Loucy (cell line): ENCODE results near the gene PIGQ.

Source experiments
- H2AFZ ChIP-seq: fragments of 200-600 bp; sonication (generic); 2 replicates; pipeline ENCODE4 v1.6.0; 2016; ENCODE audit warnings: antibody characterized with exemption, mild to moderate bottlenecking, low read length, moderate library complexity
- H3F3A ChIP-seq: fragments of 200-600 bp; 2 replicates; pipeline ENCODE4 v1.6.0; 2016; ENCODE audit warnings: antibody characterized with exemption, low read depth, mild to moderate bottlenecking
- H3K27me3 ChIP-seq: fragments of 200-600 bp; sonication (generic); 2 replicates; pipeline ENCODE4 v1.6.1; 2014; ENCODE audit warnings: low read length, mild to moderate bottlenecking; ENCODE audit not compliant: insufficient read depth, poor library complexity, severe bottlenecking
- H3K36me3 ChIP-seq: fragments of 200-600 bp; sonication (generic); 2 replicates; pipeline ENCODE4 v1.6.1; 2016; ENCODE audit warnings: low read length; ENCODE audit not compliant: insufficient read depth
- H3K4me1 ChIP-seq: fragments of 200-600 bp; sonication (generic); 2 replicates; pipeline ENCODE4 v1.5.1; 2014; ENCODE audit warnings: low read length, mild to moderate bottlenecking; ENCODE audit not compliant: insufficient read depth, poor library complexity, severe bottlenecking
- H3K4me2 ChIP-seq: fragments of 200-600 bp; sonication (generic); 2 replicates; pipeline ENCODE4 v1.6.0; 2014; ENCODE audit warnings: antibody characterized with exemption, low read length, low read depth, mild to moderate bottlenecking; ENCODE audit not compliant: poor library complexity, severe bottlenecking
- H3K4me3 ChIP-seq: fragments of 200-600 bp; sonication (generic); 2 replicates; pipeline ENCODE4 v1.5.1; 2014; ENCODE audit warnings: low read length, mild to moderate bottlenecking, mixed read lengths; ENCODE audit not compliant: poor library complexity, severe bottlenecking
- H3K79me2 ChIP-seq: fragments of 200-600 bp; sonication (generic); 2 replicates; pipeline ENCODE4 v1.6.1; 2014; ENCODE audit warnings: low read length; ENCODE audit not compliant: insufficient read depth
- H3K9ac ChIP-seq: fragments of 200-600 bp; sonication (generic); 2 replicates; pipeline ENCODE4 v1.6.0; 2014; ENCODE audit warnings: mild to moderate bottlenecking, low read depth, low read length, moderate library complexity; ENCODE audit not compliant: poor library complexity, severe bottlenecking
- H3K9me2 ChIP-seq: fragments of 200-600 bp; sonication (generic); replicated peaks from 2 replicates; pipeline ENCODE4 v1.6.1; 2016; ENCODE audit warnings: low read depth, low read length, mixed read lengths
- H3K9me3 ChIP-seq: fragments of 200-600 bp; sonication (generic); 2 replicates; pipeline ENCODE4 v1.6.1; 2014; ENCODE audit warnings: mild to moderate bottlenecking, antibody characterized with exemption, low read length, low read depth; ENCODE audit not compliant: insufficient read depth
- H4K20me1 ChIP-seq: fragments of 200-600 bp; sonication (generic); 2 replicates; pipeline ENCODE4 v1.6.0; 2014; ENCODE audit warnings: antibody characterized with exemption, low read length, mild to moderate bottlenecking; ENCODE audit not compliant: insufficient read depth, poor library complexity, severe bottlenecking
- CTCF ChIP-seq: fragments of 200-600 bp; sonication (generic); conservative IDR thresholded peaks from 2 replicates; pipeline ENCODE4 v1.5.1; 2014; ENCODE audit warnings: mild to moderate bottlenecking, antibody characterized with exemption, low read length
- EZH2phosphoT487 ChIP-seq: fragments of 200-600 bp; IDR thresholded peaks from 2 replicates; pipeline ENCODE4 v1.6.1; 2018; ENCODE audit warnings: antibody characterized with exemption, mild to moderate bottlenecking, moderate library complexity, borderline replicate concordance

Gene PIGQ

GRCh38 chr16:628321-629061 is 58.7 kb downstream of the PIGQ start:
- H3K9me2 ChIP-seq, result no peaks in the 10 kb centered on the region
- H3F3A ChIP-seq, result no peaks in the 10 kb centered on the region
- no peaks in the 10 kb centered on the region for H3K27me3 ChIP-seq
- H3K4me2 ChIP-seq, result no peak overlapping the region
- H2AFZ ChIP-seq, result no peak overlapping the region
- no peak overlapping the region for H3K9ac ChIP-seq
- H3K4me3 ChIP-seq, result no peak overlapping the region
- no peaks in the 10 kb centered on the region for H3K79me2 ChIP-seq
- H3K36me3 ChIP-seq, result no peaks in the 10 kb centered on the region
- H4K20me1 ChIP-seq, result no peaks in the 10 kb centered on the region
- no peaks in the 10 kb centered on the region for H3K9me3 ChIP-seq
- no peaks in the 10 kb centered on the region for H3K4me1 ChIP-seq
- TF ChIP-seq EZH2phosphoT487 (no peak), CTCF (no peak)

GRCh38 chr16:629185-629832 is 59.5 kb downstream of the PIGQ start:
- TF ChIP-seq EZH2phosphoT487 (no peak), CTCF (no peak)
- Histone ChIP-seq H3K9ac (no peak overlapping the region), H3K4me2 (no peak overlapping the region), H3K36me3 (no peaks in the 10 kb centered on the region), H3K79me2 (no peaks in the 10 kb centered on the region), H3K9me3 (no peaks in the 10 kb centered on the region), H4K20me1 (no peaks in the 10 kb centered on the region), H2AFZ (no peak overlapping the region), H3K4me3 (no peak overlapping the region), H3K4me1 (no peaks in the 10 kb centered on the region), H3K9me2 (no peaks in the 10 kb centered on the region), H3K27me3 (no peaks in the 10 kb centered on the region), H3F3A (no peaks in the 10 kb centered on the region)

- no peak overlapping the region for H3K4me3 ChIP-seq
- no peaks in the 10 kb centered on the region for H3K9me2 ChIP-seq
- no peaks in the 10 kb centered on the region for H3K9me3 ChIP-seq
- no peaks in the 10 kb centered on the region for H4K20me1 ChIP-seq
- no peaks in the 10 kb centered on the region for H3K27me3 ChIP-seq
- TF ChIP-seq EZH2phosphoT487 (no peak), CTCF (no peak)
- H3K4me1 ChIP-seq, result no peaks in the 10 kb centered on the region
- H3K79me2 ChIP-seq, result peaks cover 3% of the 10 kb centered on the region; the same call in 1 of the 2 replicates
- H2AFZ ChIP-seq, result no peak overlapping the region
- no peaks in the 10 kb centered on the region for H3F3A ChIP-seq
- no peak overlapping the region for H3K4me2 ChIP-seq
- no peak overlapping the region for H3K9ac ChIP-seq
- H3K36me3 ChIP-seq, result no peaks in the 10 kb centered on the region
Observed at GRCh38 chr16:629833-630248, 60.1 kb downstream of the PIGQ start.
